ENCODE results near the gene SELENOS.

- no peak for TF ChIP-seq EP300 (conservative IDR thresholded peaks at IDR 0.05; ENCODE audit: poor library complexity, severe bottlenecking)
- no peak for TF ChIP-seq CTCF (IDR thresholded peaks at IDR 0.05; ENCODE audit: poor library complexity, severe bottlenecking)
- no peak for TF ChIP-seq REST (IDR thresholded peaks at IDR 0.05; ENCODE audit: borderline replicate concordance)
- TF ChIP-seq EZH2 (IDR thresholded peaks at IDR 0.05; ENCODE audit: borderline replicate concordance, insufficient read depth, low read length, poor library complexity, severe bottlenecking): no peak
- no peak for TF ChIP-seq RAD21 (conservative IDR thresholded peaks at IDR 0.05)
These were observed 21.6 kb downstream of the SELENOS start for GRCh38 chr15:101255615-101256241.
